Measurements from ENCODE around the gene CACNA2D3. TPM values are rescaled to one million over a fixed set of nuclear protein-coding genes. Genes with fewer than 3 reads are reported as not detected.

Gene CACNA2D3
- total RNA-seq, 1 experiment from 2014 or later: not detected

DNA sequence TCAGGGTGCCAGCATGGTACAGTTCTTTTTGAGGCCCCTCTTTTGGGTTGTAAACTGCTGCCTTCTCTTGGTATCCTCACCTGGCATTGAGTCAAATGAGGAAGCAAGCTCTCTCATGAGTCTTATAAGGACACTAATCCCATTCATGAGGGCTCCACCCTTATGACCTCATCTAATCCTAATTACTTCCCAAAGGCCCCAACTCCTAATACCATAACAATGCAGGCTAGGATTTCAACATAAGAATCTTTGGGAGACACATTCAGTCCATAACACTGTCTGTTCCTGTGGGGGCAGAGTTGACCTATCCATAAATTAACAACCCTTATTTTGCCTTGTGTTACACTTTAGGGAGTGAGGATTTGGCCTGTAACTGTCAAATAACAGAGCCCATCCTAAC is 527.2 kb downstream of the CACNA2D3 start:
- no peak overlapping the region for H3K9ac ChIP-seq (ENCODE audit: low read length)
- no peaks in the 10 kb centered on the region for H3K36me3 ChIP-seq (ENCODE audit: low read depth, low read length)
- H3K4me2 ChIP-seq (ENCODE audit: low read length): no peak overlapping the region
- no peak for DNase-seq
- ATAC-seq: no peak
- H3K4me1 ChIP-seq (ENCODE audit: insufficient read depth, low read length): no peaks in the 10 kb centered on the region
- H3K9me3 ChIP-seq (ENCODE audit: low read length): no peaks in the 10 kb centered on the region
- intact Hi-C loops (cut with micrococcal nuclease): no loop called here
- H3K27me3 ChIP-seq (ENCODE audit: low read length): no peaks in the 10 kb centered on the region
- no peaks in the 10 kb centered on the region for H3F3A ChIP-seq (ENCODE audit: low read length, unreplicated experiment)
- CTCF ChIA-PET: no interaction called here
- BruUV-seq (replicated peaks): no TSS peak
- TF ChIP-seq CTCF (conservative IDR thresholded peaks at IDR 0.05; ENCODE audit: low read depth, low read length) (no peak), EZH2 (IDR thresholded peaks at IDR 0.05; ENCODE audit: low read length, unreplicated experiment) (no peak), EZH2phosphoT487 (IDR thresholded peaks at IDR 0.05; ENCODE audit: borderline replicate concordance, low read length) (no peak)
- H3K4me3 ChIP-seq (ENCODE audit: low read length): no peak overlapping the region
- H3K79me2 ChIP-seq (ENCODE audit: low read length): no peaks in the 10 kb centered on the region
- no peaks in the 10 kb centered on the region for H4K20me1 ChIP-seq (ENCODE audit: low read length)
- POLR2A ChIA-PET (ENCODE audit: unreplicated experiment): no interaction called here
- no peak overlapping the region for H3K27ac ChIP-seq (ENCODE audit: low read length)
- no peaks in the 10 kb centered on the region for H3K9me2 ChIP-seq (replicated peaks; ENCODE audit: low read length)
- no peak overlapping the region for H2AFZ ChIP-seq (ENCODE audit: low read length)

DNA sequence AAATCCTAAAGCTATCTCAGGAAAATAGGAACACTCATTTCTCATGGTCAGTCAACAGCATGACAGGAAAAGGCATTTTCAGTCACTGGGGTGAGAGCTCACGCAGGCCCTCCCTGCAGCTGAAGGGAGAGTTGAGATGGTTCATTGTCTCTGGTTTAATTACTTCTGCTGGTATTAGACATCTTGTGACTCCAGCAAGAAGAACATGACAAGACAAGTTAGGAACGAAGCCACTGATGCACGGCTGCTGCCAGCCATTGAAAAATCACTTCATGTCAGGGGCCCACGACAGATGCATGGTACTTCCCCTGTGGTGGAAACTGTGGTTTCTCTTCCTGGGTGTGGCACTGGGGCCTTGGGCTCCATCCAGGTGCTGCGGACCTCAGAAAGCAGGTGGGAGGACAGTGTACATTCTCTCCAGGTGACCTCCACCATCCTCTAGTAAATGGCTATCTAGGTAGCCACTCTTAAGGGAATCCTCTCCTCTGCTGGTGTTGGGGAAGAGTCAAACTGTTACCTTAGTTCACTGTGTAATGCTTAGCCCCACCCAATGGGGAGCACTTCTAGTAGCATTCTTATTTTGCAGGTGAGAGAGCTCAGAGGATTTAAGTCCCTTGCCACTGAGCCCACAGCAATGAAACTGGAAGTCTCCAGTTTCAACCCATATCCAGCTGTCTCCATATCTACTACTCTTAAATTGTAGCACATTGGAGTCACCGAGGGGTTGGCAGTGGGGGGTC is 531.3 kb downstream of the CACNA2D3 start:
- no peaks in the 10 kb centered on the region for H3K4me1 ChIP-seq (ENCODE audit: insufficient read depth, low read length)
- no TSS peak for BruUV-seq (replicated peaks)
- no peaks in the 10 kb centered on the region for H4K20me1 ChIP-seq (ENCODE audit: low read length)
- H3F3A ChIP-seq (ENCODE audit: low read length, unreplicated experiment): no peaks in the 10 kb centered on the region
- H2AFZ ChIP-seq (ENCODE audit: low read length): no peak overlapping the region
- ATAC-seq (no peak), DNase-seq (no peak)
- no peak overlapping the region for H3K4me2 ChIP-seq (ENCODE audit: low read length)
- no peak overlapping the region for H3K27ac ChIP-seq (ENCODE audit: low read length)
- CTCF ChIA-PET: no interaction called here
- POLR2A ChIA-PET (ENCODE audit: unreplicated experiment): no interaction called here
- H3K27me3 ChIP-seq (ENCODE audit: low read length): no peaks in the 10 kb centered on the region
- no peak overlapping the region for H3K9ac ChIP-seq (ENCODE audit: low read length)
- no peak overlapping the region for H3K4me3 ChIP-seq (ENCODE audit: low read length)
- H3K79me2 ChIP-seq (ENCODE audit: low read length): no peaks in the 10 kb centered on the region
- TF ChIP-seq CTCF (conservative IDR thresholded peaks at IDR 0.05; ENCODE audit: low read depth, low read length): no peak
- TF ChIP-seq EZH2 (IDR thresholded peaks at IDR 0.05; ENCODE audit: low read length, unreplicated experiment): no peak
- no peak for TF ChIP-seq EZH2phosphoT487 (IDR thresholded peaks at IDR 0.05; ENCODE audit: borderline replicate concordance, low read length)
- intact Hi-C loops (cut with micrococcal nuclease): no loop called here
- no peaks in the 10 kb centered on the region for H3K9me3 ChIP-seq (ENCODE audit: low read length)
- H3K9me2 ChIP-seq (replicated peaks; ENCODE audit: low read length): no peaks in the 10 kb centered on the region
- H3K36me3 ChIP-seq (ENCODE audit: low read depth, low read length): no peaks in the 10 kb centered on the region

GRCh38 chr3:54654776-54655175 is 532.4 kb downstream of the CACNA2D3 start:
- ATAC-seq (no peak), DNase-seq (no peak)
- H3K4me1 ChIP-seq (ENCODE audit: insufficient read depth, low read length): no peaks in the 10 kb centered on the region
- H3K79me2 ChIP-seq (ENCODE audit: low read length): no peaks in the 10 kb centered on the region
- no peaks in the 10 kb centered on the region for H3K9me2 ChIP-seq (replicated peaks; ENCODE audit: low read length)
- intact Hi-C loops (cut with micrococcal nuclease): no loop called here
- TF ChIP-seq CTCF (conservative IDR thresholded peaks at IDR 0.05; ENCODE audit: low read depth, low read length) (no peak), EZH2phosphoT487 (IDR thresholded peaks at IDR 0.05; ENCODE audit: borderline replicate concordance, low read length) (no peak), EZH2 (IDR thresholded peaks at IDR 0.05; ENCODE audit: low read length, unreplicated experiment) (no peak)
- H3K36me3 ChIP-seq (ENCODE audit: low read depth, low read length): no peaks in the 10 kb centered on the region
- H3K27ac ChIP-seq (ENCODE audit: low read length): no peak overlapping the region
- 0 out of 2 replicates have a peak, but pooled peaks cover 5% of the 10 kb centered on the region for H3K27me3 ChIP-seq (ENCODE audit: low read length)
- H4K20me1 ChIP-seq (ENCODE audit: low read length): no peaks in the 10 kb centered on the region
- no peak overlapping the region for H3K4me2 ChIP-seq (ENCODE audit: low read length)
- H3K9ac ChIP-seq (ENCODE audit: low read length): no peak overlapping the region
- no TSS peak for BruUV-seq (replicated peaks)
- ChIA-PET CTCF (no interaction called here), POLR2A (ENCODE audit: unreplicated experiment) (no interaction called here)
- H3K4me3 ChIP-seq (ENCODE audit: low read length): no peak overlapping the region
- H3F3A ChIP-seq (ENCODE audit: low read length, unreplicated experiment): no peaks in the 10 kb centered on the region
- H2AFZ ChIP-seq (ENCODE audit: low read length): no peak overlapping the region
- no peaks in the 10 kb centered on the region for H3K9me3 ChIP-seq (ENCODE audit: low read length)
